IPS DF 6.9 (cell line): ENCODE results near the gene SOCS4.

Source experiments
- DNase-seq: peaks from one replicate; pipeline ENCODE4 v3.0.0-alpha.2; 2013; ENCODE audit warnings: low read depth, low spot score
- H3K27ac ChIP-seq: one replicate; pipeline ENCODE4 v1.5.1; 2013; ENCODE audit warnings: low read length, control low read depth
- H3K27me3 ChIP-seq: 2 replicates; pipeline ENCODE4 v1.6.1; 2013; ENCODE audit warnings: mild to moderate bottlenecking, low read length; ENCODE audit not compliant: control insufficient read depth, insufficient read depth
- H3K36me3 ChIP-seq: 2 replicates; pipeline ENCODE4 v1.6.1; 2013; ENCODE audit warnings: low read length; ENCODE audit not compliant: control insufficient read depth, insufficient read depth
- H3K4me1 ChIP-seq: 2 replicates; pipeline ENCODE4 v1.6.1; 2013; ENCODE audit warnings: low read length; ENCODE audit not compliant: control insufficient read depth, insufficient read depth
- H3K4me3 ChIP-seq: 2 replicates; pipeline ENCODE4 v1.5.1; 2013; ENCODE audit warnings: mild to moderate bottlenecking, low read length
- H3K9me3 ChIP-seq: 2 replicates; pipeline ENCODE4 v1.6.1; 2013; ENCODE audit warnings: low read length, inconsistent platforms; ENCODE audit not compliant: control insufficient read depth, insufficient read depth
- WGBS: extraction: QIAGEN DNeasy Blood & Tissue Kit; methylation state at CpG from one replicate; pipeline ENCODE4 v1.1.7; 2013; ENCODE audit warnings: mixed read lengths, missing lambda C conversion rate; ENCODE audit not compliant: insufficient read length, insufficient coverage; 5-methylcytosine and 5-hydroxymethylcytosine counted together

SOCS4 gene

DNA sequence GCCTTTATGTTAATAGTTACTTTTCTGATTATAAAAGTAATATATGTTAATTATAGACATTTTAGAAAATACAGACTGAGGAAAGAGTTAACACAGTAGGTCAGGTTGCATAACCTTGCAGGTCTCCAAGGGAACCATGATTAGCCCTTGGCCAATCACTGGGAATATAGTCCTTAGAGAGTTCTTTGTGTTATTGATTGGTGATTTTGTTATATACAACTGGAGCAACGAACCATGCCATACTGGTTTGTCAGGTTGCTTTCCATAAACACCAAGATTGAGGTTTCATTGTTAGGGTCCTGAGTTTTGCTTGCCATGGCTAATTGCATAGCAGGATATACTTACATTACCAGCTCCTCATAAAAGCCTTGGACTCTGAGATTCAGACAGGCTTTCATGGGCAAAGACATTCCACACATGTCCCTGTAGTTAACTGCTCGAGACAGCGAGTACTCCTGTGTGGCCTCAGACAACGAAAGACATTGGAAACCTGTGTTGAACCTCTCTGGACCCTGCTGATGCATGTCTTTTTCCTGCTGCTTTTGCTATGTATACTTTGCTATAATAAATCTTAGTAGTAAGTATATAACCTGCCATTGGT is 58.1 kb downstream of the SOCS4 start:
- no peak for DNase-seq

GRCh38 chr14:55086938-55087337 is 59.9 kb downstream of the SOCS4 start:
- WGBS: no CpG with 5 or more reads among the region's 9 CpGs
- no peaks in the 10 kb centered on the region for H3K27me3 ChIP-seq
- no peak overlapping the region for H3K4me3 ChIP-seq
- no peaks in the 10 kb centered on the region for H3K36me3 ChIP-seq
- H3K9me3 ChIP-seq: no peaks in the 10 kb centered on the region
- no peak for DNase-seq
- no peaks in the 10 kb centered on the region for H3K4me1 ChIP-seq
- no peak overlapping the region for H3K27ac ChIP-seq

More for the DNA sequence above, 58.1 kb downstream of the SOCS4 start:
- Histone ChIP-seq H3K4me3 (no peak overlapping the region), H3K36me3 (no peaks in the 10 kb centered on the region), H3K9me3 (no peaks in the 10 kb centered on the region), H3K27ac (no peak overlapping the region), H3K4me1 (no peaks in the 10 kb centered on the region), H3K27me3 (no peaks in the 10 kb centered on the region)
- no CpG with 5 or more reads among the region's 4 CpGs for WGBS

DNA sequence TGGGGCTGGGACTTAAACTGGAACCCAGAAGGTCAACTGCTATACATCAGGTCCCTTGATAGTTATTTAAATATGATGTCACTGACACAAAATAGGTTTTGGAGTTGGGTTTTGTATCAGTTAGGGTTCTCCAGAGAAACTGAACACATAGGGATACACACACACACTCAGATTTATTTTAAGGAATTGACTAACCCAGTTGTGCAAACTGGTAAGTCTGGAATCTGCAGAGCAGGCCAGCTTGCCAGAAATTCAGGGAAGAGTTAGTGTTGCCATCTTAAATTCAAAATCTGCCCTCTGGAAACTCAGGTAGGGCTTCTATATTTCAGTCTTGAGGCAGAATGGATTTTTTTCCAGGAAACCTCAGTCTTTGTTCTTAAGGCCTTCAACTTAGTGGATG is 61.3 kb downstream of the SOCS4 start:
- H3K27me3 ChIP-seq: no peaks in the 10 kb centered on the region
- no peaks in the 10 kb centered on the region for H3K9me3 ChIP-seq
- no peaks in the 10 kb centered on the region for H3K4me1 ChIP-seq
- H3K36me3 ChIP-seq: no peaks in the 10 kb centered on the region
- no peak overlapping the region for H3K4me3 ChIP-seq
- no peak overlapping the region for H3K27ac ChIP-seq
- DNase-seq: no peak

GRCh38 chr14:55092341-55092740 is 65.3 kb downstream of the SOCS4 start:
- no peaks in the 10 kb centered on the region for H3K36me3 ChIP-seq
- H3K27ac ChIP-seq: no peak overlapping the region
- H3K4me3 ChIP-seq: no peak overlapping the region
- no CpG with 5 or more reads among the region's 4 CpGs for WGBS
- no peaks in the 10 kb centered on the region for H3K9me3 ChIP-seq
- DNase-seq: no peak
- no peaks in the 10 kb centered on the region for H3K27me3 ChIP-seq
- no peaks in the 10 kb centered on the region for H3K4me1 ChIP-seq

DNA sequence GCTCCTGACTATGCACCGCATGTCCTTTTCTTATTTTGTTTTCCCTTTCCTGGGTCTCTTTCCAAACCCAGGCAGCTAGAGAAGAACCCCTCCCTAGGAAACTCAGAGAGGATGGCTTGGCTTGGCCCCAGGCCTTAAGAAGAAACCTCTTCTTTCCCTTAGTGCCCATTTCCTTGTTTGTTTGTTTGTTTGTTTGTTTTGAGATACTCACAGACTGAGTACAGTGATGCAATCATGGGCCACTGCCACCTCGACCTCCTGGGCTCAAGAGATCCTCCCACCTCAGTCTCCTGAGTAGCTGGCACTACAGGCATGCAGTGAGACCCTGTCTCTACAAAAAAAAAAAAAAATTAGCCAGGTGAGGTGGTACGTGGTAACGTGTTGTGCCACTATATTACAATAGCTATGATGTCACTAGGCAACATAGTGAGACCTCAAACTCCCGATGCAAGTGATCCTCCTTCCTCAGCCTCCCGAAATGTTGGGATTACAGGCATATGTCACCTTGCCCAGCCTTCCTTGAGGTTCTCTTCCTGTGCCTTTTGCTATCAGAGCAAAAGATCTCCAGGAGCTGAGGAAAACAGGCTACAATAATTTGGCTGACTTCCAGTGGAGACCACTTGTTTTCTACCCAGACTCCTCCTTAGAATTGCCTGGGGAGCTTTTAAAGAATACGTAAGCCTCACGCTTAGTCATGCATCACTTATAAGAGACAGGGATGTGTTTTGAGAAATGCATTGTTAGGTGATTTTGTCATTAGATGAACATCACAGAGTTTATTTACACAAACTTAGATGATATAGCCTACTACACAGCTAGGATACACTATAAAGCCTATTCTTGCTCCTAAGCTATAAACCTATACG is 67.5 kb downstream of the SOCS4 start:
- no peaks in the 10 kb centered on the region for H3K4me1 ChIP-seq
- no peak overlapping the region for H3K4me3 ChIP-seq
- no peaks in the 10 kb centered on the region for H3K36me3 ChIP-seq
- no peak for DNase-seq
- H3K9me3 ChIP-seq: no peaks in the 10 kb centered on the region
- H3K27ac ChIP-seq: no peak overlapping the region
- no CpG with 5 or more reads among the region's 9 CpGs for WGBS
- H3K27me3 ChIP-seq: no peaks in the 10 kb centered on the region

DNA sequence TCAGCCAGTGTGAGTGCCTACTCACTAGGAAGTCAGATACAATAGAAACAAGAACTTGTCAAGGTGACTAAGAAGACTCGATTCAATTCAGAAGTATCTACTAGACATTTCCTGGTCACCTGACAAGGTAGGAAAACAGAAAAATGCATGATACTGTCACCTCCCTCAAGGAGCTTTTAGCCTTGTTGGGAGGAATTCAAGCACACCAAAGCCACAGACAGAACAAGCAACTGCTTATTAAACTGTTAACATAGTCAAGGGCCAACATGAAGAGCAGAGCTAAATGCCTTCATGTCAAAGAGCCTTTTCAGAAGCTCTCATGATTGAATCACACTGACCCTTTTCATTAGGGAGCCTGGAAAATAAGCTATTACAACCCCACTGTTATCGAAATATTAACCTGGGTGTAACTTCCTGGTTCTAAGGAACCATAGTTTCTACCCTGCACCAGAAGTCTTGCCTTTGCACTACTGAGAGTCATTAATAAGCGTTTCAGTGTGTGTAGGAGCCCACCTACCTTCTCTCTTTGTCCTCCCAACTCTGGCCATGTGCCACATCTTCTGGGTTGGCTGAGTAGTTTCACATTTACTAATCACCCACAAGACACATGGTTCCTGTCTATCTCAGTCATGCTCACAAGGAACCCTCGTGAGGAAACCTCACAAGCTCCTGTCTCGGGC is 71.0 kb downstream of the SOCS4 start:
- Histone ChIP-seq H3K27me3 (no peaks in the 10 kb centered on the region), H3K27ac (no peak overlapping the region), H3K4me3 (no peak overlapping the region), H3K36me3 (no peaks in the 10 kb centered on the region), H3K4me1 (peaks cover 4% of the 10 kb centered on the region), H3K9me3 (no peaks in the 10 kb centered on the region)
- WGBS: no CpG with 5 or more reads among the region's 5 CpGs
- DNase-seq: no peak

GRCh38 chr14:55098561-55098898 is 71.5 kb downstream of the SOCS4 start:
- DNase-seq: no peak
- no peaks in the 10 kb centered on the region for H3K27me3 ChIP-seq
- no peak overlapping the region for H3K27ac ChIP-seq
- no peaks in the 10 kb centered on the region for H3K9me3 ChIP-seq
- peaks cover 6% of the 10 kb centered on the region for H3K4me1 ChIP-seq
- WGBS: no CpG with 5 or more reads among the region's 1 CpG
- H3K36me3 ChIP-seq: no peaks in the 10 kb centered on the region
- H3K4me3 ChIP-seq: no peak overlapping the region
